H1 (cell line): ENCODE data around the gene APAF1.

Source experiments
- CBX8 ChIP-seq: fragments of 300-800, 300-1000 bp; sonication (generic); IDR thresholded peaks from 2 replicates; pipeline ENCODE4 v1.7.1; 2016; ENCODE audit warnings: low read depth, low read length, borderline replicate concordance
- CTCF ChIP-seq, 3 experiments: IDR thresholded peaks; 1 replicate in 2 of 3; 2 replicates in 1 of 3; pipeline versions ENCODE4 v1.5.1 to v1.6.1; 2011; ENCODE audit warnings: low read length in 3 of 3, mild to moderate bottlenecking in 3 of 3, inconsistent platforms in 2 of 3, low read depth in 1 of 3, moderate library complexity in 1 of 3; ENCODE audit not compliant: insufficient read depth in 1 of 3; ENCODE audit errors: control extremely low read depth in 1 of 3
- EZH2 ChIP-seq: fragments of 200-600 bp; sonication (generic); IDR thresholded peaks from 2 replicates; pipeline ENCODE4 v1.7.1; 2012; ENCODE audit warnings: low read depth, mild to moderate bottlenecking, moderate library complexity, low read length, inconsistent platforms; ENCODE audit not compliant: severe bottlenecking
- RAD21 ChIP-seq, 2 experiments: IDR thresholded peaks in 1 of 2; conservative IDR thresholded peaks in 1 of 2; 2 replicates each; pipeline ENCODE4 v1.6.1; 2011; ENCODE audit warnings: low read depth in 2 of 2, low read length in 2 of 2, improper control_type of control experiment in 1 of 2, inconsistent platforms in 1 of 2, mild to moderate bottlenecking in 1 of 2, moderate library complexity in 1 of 2
- RFX5 ChIP-seq: IDR thresholded peaks from 2 replicates; pipeline ENCODE4 v1.6.1; 2011; ENCODE audit warnings: low read depth, low read length, improper control_type of control experiment, borderline replicate concordance
- TEAD4 ChIP-seq: IDR thresholded peaks from 2 replicates; pipeline ENCODE4 v1.6.1; 2012; ENCODE audit warnings: low read depth, low read length, inconsistent platforms, mixed read lengths

- TF ChIP-seq RAD21 (IDR thresholded peaks at IDR 0.05 in 1 of 2, conservative IDR thresholded peaks at IDR 0.05 in 1 of 2; ENCODE audit: low read depth in 2 of 2, low read length in 2 of 2) (no peak), EZH2 (no peak), CTCF (IDR thresholded peaks at IDR 0.05; ENCODE audit: control extremely low read depth in 1 of 3, insufficient read depth in 1 of 3, low read depth in 1 of 3, low read length in 3 of 3) (no peak), CBX8 (no peak), TEAD4 (no peak), RFX5 (no peak)
Measured at GRCh38 chr12:98644433-98644711, 718 bp upstream of the APAF1 start.
